Hepatocyte (in vitro differentiated cells): Measurements from ENCODE around the gene CHD9.

Source experiments
- CTCF ChIP-seq: fragments of 200-600 bp; sonication (generic); IDR thresholded peaks from 2 replicates; pipeline ENCODE4 v1.5.1; 2016; ENCODE audit warnings: antibody characterized with exemption, mild to moderate bottlenecking; ENCODE audit not compliant: poor library complexity
- EZH2 ChIP-seq: fragments of 200-600 bp; sonication (generic); IDR thresholded peaks from 2 replicates; pipeline ENCODE4 v1.6.1; 2016; ENCODE audit warnings: antibody characterized with exemption, mild to moderate bottlenecking, borderline replicate concordance
- EZH2phosphoT487 ChIP-seq: fragments of 200-600 bp; sonication (generic); IDR thresholded peaks from one replicate; pipeline ENCODE4 v1.6.1; 2018; ENCODE audit warnings: antibody characterized with exemption, mild to moderate bottlenecking, low read depth, moderate library complexity; ENCODE audit not compliant: unreplicated experiment, severe bottlenecking

GRCh38 chr16:53152329-53152728, 97.5 kb downstream of the CHD9 start:
- no peak for TF ChIP-seq CTCF
- no peak for TF ChIP-seq EZH2phosphoT487
- TF ChIP-seq EZH2 = no peak
